Esophagus (tissue), 2 donors: ENCODE measurements around the gene NPW. TPM values are rescaled to one million over a fixed set of nuclear protein-coding genes. Genes with fewer than 3 reads are reported as not detected.

ENCODE experiments used
- H3K27ac ChIP-seq, 2 donors: one replicate each; pipeline ENCODE4 v1.5.1; 2013; ENCODE audit warnings: low read depth in 2 of 2, mild to moderate bottlenecking in 2 of 2, inconsistent platforms in 1 of 2, low read length in 1 of 2, moderate library complexity in 1 of 2
- H3K27me3 ChIP-seq, 2 donors: one replicate each; pipeline ENCODE4 v1.6.1; 2013; ENCODE audit warnings: low read length in 2 of 2, control low read depth in 1 of 2, mild to moderate bottlenecking in 1 of 2; ENCODE audit not compliant: insufficient read depth in 2 of 2, control insufficient read depth in 1 of 2
- H3K36me3 ChIP-seq, 2 donors: one replicate each; pipeline ENCODE4 v1.6.1; 2013; ENCODE audit warnings: low read length in 1 of 2; ENCODE audit not compliant: control insufficient read depth in 2 of 2, insufficient read depth in 2 of 2
- H3K4me1 ChIP-seq, 2 donors: one replicate each; pipeline ENCODE4 v1.6.1; 2013; ENCODE audit warnings: low read length in 1 of 2; ENCODE audit not compliant: control insufficient read depth in 2 of 2, insufficient read depth in 2 of 2
- H3K4me3 ChIP-seq, 2 donors: one replicate each; pipeline ENCODE4 v1.5.1; 2013; ENCODE audit warnings: low read length in 2 of 2, mild to moderate bottlenecking in 2 of 2, low read depth in 1 of 2, moderate library complexity in 1 of 2
- H3K9me3 ChIP-seq, 2 donors: one replicate each; pipeline ENCODE4 v1.6.1; 2013; ENCODE audit warnings: mild to moderate bottlenecking in 2 of 2, low read depth in 1 of 2, low read length in 1 of 2, moderate library complexity in 1 of 2; ENCODE audit not compliant: control insufficient read depth in 2 of 2, insufficient read depth in 1 of 2
- WGBS, 2 donors: extraction: QIAGEN DNeasy Blood & Tissue Kit; methylation state at CpG; one replicate each; pipeline ENCODE4 v1.1.7; 2013; 5-methylcytosine and 5-hydroxymethylcytosine counted together
- polyA plus RNA-seq, 2 donors: library from polyadenylated mRNA; stranded (reverse); fragments of 200-250 nt; gene quantifications; one replicate each; pipeline ENCODE4 v1.2.3, GENCODE V29; 2013
- donor health status: healthy with polysubstance abuse.
- donor health status: Bipolar disorder and iron deficiency.

The NPW gene
- polyA plus RNA-seq, 2 donors: 0.22 to 0.53 TPM

DNA sequence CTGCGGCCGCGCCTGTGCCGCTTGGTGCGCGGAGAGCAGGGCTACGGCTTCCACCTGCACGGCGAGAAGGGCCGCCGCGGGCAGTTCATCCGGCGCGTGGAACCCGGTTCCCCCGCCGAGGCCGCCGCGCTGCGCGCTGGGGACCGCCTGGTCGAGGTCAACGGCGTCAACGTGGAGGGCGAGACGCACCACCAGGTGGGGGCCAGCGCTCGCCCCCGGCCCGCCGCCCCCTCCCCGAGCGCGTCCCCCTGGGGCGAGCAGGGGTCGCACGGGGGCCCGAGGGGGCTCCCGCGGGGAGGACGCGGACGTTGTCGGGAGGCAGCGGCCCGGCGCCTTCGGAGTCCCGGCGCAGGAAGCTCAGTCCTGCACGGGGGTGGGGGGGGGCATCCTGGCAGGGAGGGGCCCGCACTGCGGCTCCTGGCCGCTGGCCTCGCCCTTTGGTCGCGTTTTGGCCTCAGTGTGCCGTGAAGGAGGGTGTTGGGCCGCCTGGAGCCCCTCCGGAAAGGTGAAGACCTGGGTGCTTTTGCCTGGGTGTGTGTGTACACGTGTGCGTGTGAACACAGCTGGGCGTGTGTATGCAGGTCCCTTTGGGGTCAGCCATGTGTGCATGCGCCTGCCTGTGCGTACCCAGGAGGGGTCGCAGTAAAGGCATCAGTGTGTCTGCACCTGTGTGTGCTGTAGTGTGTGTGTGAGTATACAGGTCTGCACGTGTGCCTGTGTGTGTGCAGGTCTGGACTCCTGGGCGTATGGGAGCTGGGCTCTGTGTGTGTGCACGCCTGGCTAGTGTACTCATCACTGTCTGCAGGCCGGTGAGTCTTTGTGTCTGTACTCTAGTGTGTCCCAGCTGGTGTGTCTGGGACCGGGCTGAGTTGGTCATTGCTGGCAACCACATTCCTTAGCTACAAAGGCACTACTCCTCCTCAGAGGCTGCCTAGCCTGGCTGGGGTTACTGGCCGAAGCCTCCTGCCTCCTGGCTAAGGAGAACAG is 7.7 kb downstream of the NPW start:
- 5 to 8% methylated on average over 41 to 76 of the region's 76 CpGs for WGBS, 2 donors
- Histone ChIP-seq H3K36me3 (no peaks in the 10 kb centered on the region), H3K4me1 (peaks cover 10 to 25% of the 10 kb centered on the region in 2 donors), H3K27me3 (no peaks in the 10 kb centered on the region), H3K4me3 (peak overlapping the region; percentile 55 to 63), H3K27ac (peak overlapping the region; percentile 24 to 63), H3K9me3 (no peaks in the 10 kb centered on the region)

DNA sequence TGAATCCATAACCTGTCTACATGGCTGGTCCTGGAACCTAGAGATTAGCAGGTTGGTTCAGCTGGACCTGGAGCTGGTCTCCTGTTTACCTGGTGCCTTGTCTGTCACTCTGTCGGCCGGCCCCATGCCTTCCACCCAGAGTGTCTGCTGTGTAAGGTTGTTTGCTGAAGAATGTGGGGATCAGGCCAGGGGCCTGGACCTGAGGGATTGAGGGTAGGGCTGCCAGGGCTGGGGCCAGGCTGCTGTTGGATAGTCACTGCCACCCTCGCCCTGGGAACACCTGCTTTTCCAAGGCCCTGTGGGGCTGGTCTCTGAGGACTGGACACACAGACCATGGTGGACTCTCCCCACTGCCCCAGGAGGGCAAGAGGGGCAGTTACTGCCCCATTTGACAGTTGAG is 8.6 kb downstream of the NPW start:
- Histone ChIP-seq H3K4me3 (peak overlapping the region; percentile 55 to 63), H3K4me1 (peaks cover 7 to 18% of the 10 kb centered on the region in 2 donors), H3K36me3 (no peaks in the 10 kb centered on the region), H3K9me3 (no peaks in the 10 kb centered on the region), H3K27me3 (no peaks in the 10 kb centered on the region), H3K27ac (peak overlapping the region in 1 of 2 donors; percentile 26)
- WGBS, 2 donors: 73 to 75% methylated on average over 3 of the region's 3 CpGs

GRCh38 chr16:2028620-2029220 is 9.1 kb downstream of the NPW start:
- 80 to 85% methylated on average over 18 of the region's 18 CpGs for WGBS, 2 donors
- Histone ChIP-seq H3K4me3 (no peak overlapping the region), H3K27me3 (no peaks in the 10 kb centered on the region), H3K36me3 (no peaks in the 10 kb centered on the region), H3K27ac (no peak overlapping the region), H3K9me3 (no peaks in the 10 kb centered on the region), H3K4me1 (peaks cover 5 to 15% of the 10 kb centered on the region in 2 donors)

DNA sequence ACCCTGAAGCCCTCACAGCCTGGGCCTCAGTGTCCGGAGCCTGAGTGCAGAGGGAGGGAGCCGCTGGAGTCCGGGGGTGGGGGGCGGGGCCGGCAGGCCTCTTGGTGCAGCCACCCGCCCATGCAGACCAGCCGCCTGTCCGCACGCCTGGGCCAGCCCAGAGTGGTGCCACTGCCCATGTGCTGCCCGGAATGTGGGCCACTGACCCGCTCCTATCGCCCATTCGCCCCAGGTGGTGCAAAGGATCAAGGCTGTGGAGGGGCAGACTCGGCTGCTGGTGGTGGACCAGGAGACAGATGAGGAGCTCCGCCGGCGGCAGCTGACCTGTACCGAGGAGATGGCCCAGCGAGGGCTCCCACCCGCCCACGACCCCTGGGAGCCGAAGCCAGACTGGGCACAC is 9.8 kb downstream of the NPW start:
- H3K9me3 ChIP-seq: no peaks in the 10 kb centered on the region
- H3K27ac ChIP-seq: no peak overlapping the region
- H3K4me1 ChIP-seq: peaks cover 4 to 15% of the 10 kb centered on the region in 2 donors
- no peaks in the 10 kb centered on the region for H3K27me3 ChIP-seq
- WGBS, 2 donors: 72 to 80% methylated on average over 20 to 22 of the region's 22 CpGs
- H3K36me3 ChIP-seq: no peaks in the 10 kb centered on the region
- no peak overlapping the region for H3K4me3 ChIP-seq

DNA sequence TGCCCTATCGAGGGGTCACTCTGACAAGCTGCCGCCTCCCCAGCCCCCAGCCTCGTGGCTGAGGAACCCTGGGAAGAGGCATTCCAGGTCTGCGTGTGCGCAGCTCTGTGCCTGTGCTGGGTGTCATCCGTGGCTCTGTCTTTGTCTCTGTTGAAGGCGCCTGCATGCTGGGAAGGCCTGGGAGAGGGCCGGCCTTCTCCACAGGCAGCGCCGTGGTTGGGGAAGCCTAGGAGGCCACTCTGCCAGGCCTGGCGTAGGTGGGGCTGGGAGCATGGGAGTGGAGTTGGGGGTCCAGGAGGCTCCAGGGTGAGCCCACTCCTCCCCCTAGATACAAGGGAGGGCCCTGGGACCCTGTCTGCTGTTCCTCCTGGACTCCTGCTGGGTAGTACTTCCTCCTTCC is 10.5 kb downstream of the NPW start:
- WGBS, 2 donors: 83 to 87% methylated on average over 11 of the region's 11 CpGs
- H3K4me1 ChIP-seq: peaks cover 4 to 16% of the 10 kb centered on the region in 2 donors

GRCh38 chr16:2031081-2031577 is 11.5 kb downstream of the NPW start:
- Histone ChIP-seq H3K27ac (peak overlapping the region in 1 of 2 donors; percentile 39), H3K36me3 (no peaks in the 10 kb centered on the region), H3K4me3 (no peak overlapping the region), H3K4me1 (peaks cover 7 to 19% of the 10 kb centered on the region in 2 donors), H3K9me3 (no peaks in the 10 kb centered on the region), H3K27me3 (no peaks in the 10 kb centered on the region)
- WGBS, 2 donors: 49 to 63% methylated on average over 11 of the region's 11 CpGs

More for the DNA sequence above, 10.5 kb downstream of the NPW start:
- no peaks in the 10 kb centered on the region for H3K36me3 ChIP-seq
- H3K27me3 ChIP-seq: no peaks in the 10 kb centered on the region
- peak overlapping the region in 1 of 2 donors; percentile 26 for H3K27ac ChIP-seq
- H3K4me3 ChIP-seq: no peak overlapping the region
- H3K9me3 ChIP-seq: no peaks in the 10 kb centered on the region

DNA sequence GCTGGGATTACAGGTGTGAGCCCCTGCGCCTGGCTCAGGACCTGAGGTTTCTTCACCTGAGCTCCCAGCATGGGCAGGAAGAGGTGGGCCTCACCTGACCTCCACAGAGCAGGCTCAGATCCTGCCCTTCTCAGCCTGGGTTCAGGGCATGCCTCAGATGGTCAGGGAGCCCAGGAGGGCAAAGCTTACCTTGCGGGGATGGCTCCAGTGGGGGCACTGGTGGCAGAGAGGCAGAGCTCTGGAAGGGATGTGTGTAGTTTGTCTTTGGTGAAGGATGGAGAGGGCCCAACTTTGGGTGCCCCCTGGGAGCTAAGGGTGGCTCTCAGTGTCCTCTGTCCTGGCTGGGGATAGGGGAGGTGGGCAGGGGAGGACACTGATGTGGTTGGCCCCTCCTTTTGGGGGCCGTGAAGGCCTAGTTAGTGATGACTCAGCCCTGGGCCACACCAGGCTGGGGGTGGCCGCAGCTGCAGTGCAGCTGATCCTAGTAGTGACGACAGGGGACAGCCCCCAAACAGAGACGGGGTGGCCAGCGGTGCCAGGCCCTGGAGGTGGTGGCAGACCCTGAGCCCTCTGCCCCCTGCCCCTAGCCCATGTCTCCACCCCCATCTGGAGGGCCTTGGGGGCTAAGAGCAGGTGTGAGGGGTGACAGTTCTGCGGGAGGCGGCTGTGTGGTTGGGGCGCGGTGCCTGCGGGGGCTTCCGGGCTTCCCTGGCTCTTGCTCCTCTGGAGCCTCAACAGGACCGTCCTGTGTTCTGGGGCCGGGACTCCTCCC is 12.9 kb downstream of the NPW start:
- Histone ChIP-seq H3K4me3 (no peak overlapping the region), H3K27ac (peak overlapping the region; percentile 82 to 86), H3K27me3 (no peaks in the 10 kb centered on the region), H3K4me1 (peaks cover 3 to 21% of the 10 kb centered on the region in 2 donors), H3K36me3 (peaks cover 0 to 7% of the 10 kb centered on the region in 2 donors), H3K9me3 (no peaks in the 10 kb centered on the region)
- WGBS, 2 donors: 66 to 81% methylated on average over 13 to 15 of the region's 15 CpGs

DNA sequence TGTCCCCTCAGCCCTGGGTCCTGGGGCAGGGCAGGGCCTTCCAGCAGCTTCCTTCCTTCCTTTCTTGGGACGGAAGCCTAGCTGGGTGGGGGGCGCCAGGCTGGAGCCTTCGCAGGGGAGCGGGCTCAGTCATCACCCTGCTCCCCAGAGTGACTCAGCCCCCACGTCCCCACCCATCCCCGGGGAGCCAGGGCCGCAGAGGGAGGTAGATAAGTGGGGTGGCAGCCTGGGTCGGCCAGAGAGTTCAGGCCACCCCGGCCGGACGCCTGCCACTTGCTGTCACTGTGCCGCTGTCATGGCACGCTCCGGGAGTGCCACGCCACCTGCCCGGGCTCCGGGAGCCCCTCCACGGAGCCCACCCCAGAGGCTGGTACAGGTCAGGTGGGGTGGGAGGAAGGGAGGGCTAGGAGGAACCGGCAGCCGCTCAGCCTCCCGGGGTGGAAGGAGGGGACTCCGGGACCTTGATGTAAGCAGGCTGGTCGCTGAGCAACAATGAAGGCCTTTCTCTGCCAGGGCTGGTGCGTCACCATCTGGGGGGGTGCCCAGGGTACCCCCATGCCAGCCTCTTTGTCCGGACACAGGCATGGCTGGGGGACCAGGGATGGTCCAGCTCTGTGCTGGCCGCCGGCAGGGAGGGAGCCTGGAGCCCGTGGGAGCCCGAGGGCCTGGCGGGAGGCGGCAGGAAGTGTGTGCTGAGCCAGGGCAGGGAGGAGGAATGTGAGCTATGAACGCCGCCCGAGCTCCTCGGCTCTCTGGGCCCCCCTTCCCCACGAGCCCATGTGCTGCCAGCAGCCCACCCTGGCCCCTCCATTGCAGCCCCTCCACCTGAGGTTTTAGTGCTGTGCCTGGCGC is 13.7 kb downstream of the NPW start:
- H3K4me3 ChIP-seq: peak overlapping the region; percentile 8 to 38
- H3K36me3 ChIP-seq: peaks cover 0 to 7% of the 10 kb centered on the region in 2 donors
- no peaks in the 10 kb centered on the region for H3K27me3 ChIP-seq
- peak overlapping the region; percentile 82 to 86 for H3K27ac ChIP-seq
- peaks cover 3 to 17% of the 10 kb centered on the region in 2 donors for H3K4me1 ChIP-seq
- H3K9me3 ChIP-seq: no peaks in the 10 kb centered on the region
- 27 to 39% methylated on average over 28 to 37 of the region's 37 CpGs for WGBS, 2 donors
